GM19193 (cell line): ENCODE measurements around the gene PNMA6A.
"Not testable (repeated sequence)": the region's sequence is repeated elsewhere in the genome, so short reads cannot be mapped to it uniquely, and the experiment has no call there.

Source experiments
- POLR2A ChIP-seq: IDR thresholded peaks from 4 replicates; pipeline ENCODE4 v1.6.1; 2011; ENCODE audit not compliant: insufficient read depth, insufficient read length; ENCODE audit errors: extremely low read depth

PNMA6A gene

GRCh38 chrX:153071909-153072583 lies at the start of gene PNMA6A:
Gene PNMA6A, plus strand, starts transcription at chrX:153072454. Its CDS starts 609 bp downstream, at chrX:153073063.
- not testable (repeated sequence) for TF ChIP-seq POLR2A

GRCh38 chrX:153029162-153029561 lies 43.1 kb upstream of the PNMA6A start:
- no peak for TF ChIP-seq POLR2A

- no peak for TF ChIP-seq POLR2A
These were observed 42.4 kb upstream of the PNMA6A start for GRCh38 chrX:153029875-153030274.

- TF ChIP-seq POLR2A, result no peak
These were observed 41.5 kb upstream of the PNMA6A start for GRCh38 chrX:153030801-153031200.

- TF ChIP-seq POLR2A, result peak; percentile 30
These were observed 39.7 kb upstream of the PNMA6A start for GRCh38 chrX:153032397-153033118.

- TF ChIP-seq POLR2A, result no peak
These were observed 23.2 kb upstream of the PNMA6A start for GRCh38 chrX:153049093-153049492.

- no peak for TF ChIP-seq POLR2A
These were observed 19.7 kb upstream of the PNMA6A start for GRCh38 chrX:153052534-153052933.

- TF ChIP-seq POLR2A, result no peak
These were observed 16.1 kb upstream of the PNMA6A start, which contains the start of gene PNMA3 for GRCh38 chrX:153055871-153056749. Gene PNMA3, plus strand, starts transcription at chrX:153056470. Its CDS starts 586 bp downstream, at chrX:153057056.

- TF ChIP-seq POLR2A, result no peak
These were observed 15.0 kb upstream of the PNMA6A start for GRCh38 chrX:153057281-153057680.

GRCh38 chrX:153059191-153060094 lies 12.8 kb upstream of the PNMA6A start:
- no peak for TF ChIP-seq POLR2A

GRCh38 chrX:153060095-153060445 lies 12.2 kb upstream of the PNMA6A start:
- TF ChIP-seq POLR2A, result no peak

- no peak for TF ChIP-seq POLR2A
These were observed 10.5 kb upstream of the PNMA6A start for GRCh38 chrX:153061732-153062131.

GRCh38 chrX:153063315-153063714 lies 8.9 kb upstream of the PNMA6A start:
- no peak for TF ChIP-seq POLR2A

GRCh38 chrX:153064061-153064460 lies 8.2 kb upstream of the PNMA6A start:
- TF ChIP-seq POLR2A, result no peak
